Measurements from ENCODE around the gene LUZP2. TPM values are rescaled to one million over a fixed set of nuclear protein-coding genes. Genes with fewer than 3 reads are reported as not detected.

The LUZP2 gene
- total and polyA plus RNA-seq, 2 of the 8 experiments (the other 6 are each of a cell fraction or from before 2014, with no cell fraction given), result 0.79 to 1.5 TPM

DNA sequence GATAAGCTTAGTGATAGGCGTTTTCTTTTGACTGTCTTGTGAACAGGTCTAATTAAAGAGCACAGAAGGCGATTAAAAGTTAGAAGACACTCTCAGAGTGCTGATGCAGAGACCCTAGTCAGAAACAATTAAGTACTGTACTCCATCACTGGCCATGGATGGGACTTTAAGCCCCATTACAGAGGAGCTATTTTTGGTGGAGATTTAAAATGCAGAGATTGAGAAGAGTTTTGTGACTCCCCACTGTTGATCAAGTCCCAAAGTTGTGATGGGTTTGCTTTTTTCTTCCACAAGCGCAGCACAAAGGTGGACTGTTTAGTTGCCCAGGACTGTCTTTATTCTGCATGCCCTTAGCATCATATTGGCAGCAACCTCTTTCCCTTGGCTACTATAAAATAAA lies 978 bp downstream of the LUZP2 start:
- Histone ChIP-seq H4K91ac (replicated peaks; ENCODE audit: insufficient read length, low read length) (no peak overlapping the region), H3K14ac (ENCODE audit: insufficient read length) (no peak overlapping the region), H3K9me3 (ENCODE audit: insufficient read depth in 2 of 2, low read depth in 1 of 2, low read length in 1 of 2) (no peaks in the 10 kb centered on the region), H3K23me2 (ENCODE audit: low read depth, low read length) (peaks cover 9% of the 10 kb centered on the region), H3K18ac (ENCODE audit: extremely low read depth, low read length) (no peak overlapping the region), H3K79me1 (ENCODE audit: low read depth, low read length) (no peaks in the 10 kb centered on the region), H3K36me3 (ENCODE audit: control insufficient read depth in 2 of 4, insufficient read depth in 4 of 4, low read length in 3 of 4) (no peaks in the 10 kb centered on the region), H2BK20ac (ENCODE audit: low read length) (no peak overlapping the region), H2AK5ac (ENCODE audit: low read depth, low read length) (no peak overlapping the region), H3K27me3 (replicated peaks in 1 of 4; ENCODE audit: control insufficient read depth in 3 of 4, extremely low read depth in 1 of 4, insufficient read depth in 3 of 4, low read length in 3 of 4) (peaks cover 2 to 26% (median 16%) of the 10 kb centered on the region in 4 experiments), H2BK12ac (ENCODE audit: low read depth, low read length) (no peak overlapping the region), H3K79me2 (ENCODE audit: control insufficient read depth in 1 of 2, insufficient read depth in 2 of 2, low read length in 2 of 2) (no peaks in the 10 kb centered on the region), H3K4me1 (replicated peaks in 1 of 4; ENCODE audit: control insufficient read depth in 3 of 4, insufficient read depth in 4 of 4, low read length in 3 of 4) (no peaks in the 10 kb centered on the region; a peak in 1 of 7 replicates), H3K4ac (replicated peaks; ENCODE audit: insufficient read length, low read depth, low read length) (no peak overlapping the region), H4K8ac (ENCODE audit: extremely low read depth, insufficient read depth, low read length) (no peak overlapping the region), H4K20me1 (replicated peaks in 1 of 2; ENCODE audit: control insufficient read depth in 1 of 2, insufficient read depth in 2 of 2, low read length in 2 of 2) (no peaks in the 10 kb centered on the region), H3K4me3 (ENCODE audit: extremely low read depth in 1 of 4, insufficient read depth in 2 of 4, low read depth in 3 of 4, low read length in 4 of 4) (peak overlapping the region; percentile 67 to 74 (median 70); a peak in 6 of 8 replicates), H3K9ac (replicated peaks in 1 of 4; ENCODE audit: extremely low read depth in 1 of 4, low read depth in 3 of 4, low read length in 3 of 4) (peak overlapping the region in 1 of 4 experiments; percentile 47; a peak in 1 of 7 replicates), H2BK120ac (replicated peaks; ENCODE audit: low read depth, low read length) (no peak overlapping the region), H3K27ac (ENCODE audit: low read depth, low read length) (no peak overlapping the region), H3K23ac (ENCODE audit: insufficient read length) (no peak overlapping the region), H2BK15ac (ENCODE audit: low read length) (no peak overlapping the region), H2BK5ac (ENCODE audit: low read depth, low read length) (no peak overlapping the region), H3K56ac (replicated peaks; ENCODE audit: insufficient read length, low read depth, low read length) (no peak overlapping the region), H2AFZ (ENCODE audit: low read length) (peak overlapping the region; percentile 58; the same call in 1 of the 2 replicates), H3K4me2 (ENCODE audit: insufficient read depth in 1 of 2, low read depth in 2 of 2, low read length in 2 of 2) (peak overlapping the region; percentile 95 to 97), H4K5ac (ENCODE audit: insufficient read length, low read depth, low read length) (no peak overlapping the region)
- FAIRE-seq, result no peak
- ChIA-PET POLR2A (ENCODE audit: partially characterized antibody) (interaction anchor here (0.7 kb wide), 1 partner anchor 8 kb away, joined by 3 read pairs; no protein-coding TSS in a partner anchor), CTCF (ENCODE audit: partially characterized antibody) (interaction anchor here (0.7 to 1.6 kb wide), 6 partner anchors 9 to 793 kb away, joined by 3 to 9 read pairs (median 3); no protein-coding TSS in a partner anchor)
- no peak for DNase-seq (ENCODE audit: low read depth in 1 of 2, low spot score in 2 of 2)
- 75% methylated on average over 3 of the region's 3 CpGs; no CpG with 5 or more reads in 1 of the 2 experiments for WGBS, 2 experiments (ENCODE audit: extremely low coverage in 1 of 2, insufficient coverage in 1 of 2, insufficient read length in 1 of 2, insufficient replicate concordance in 2 of 2, low coverage in 1 of 2, low lambda C conversion rate in 2 of 2, missing lambda C conversion rate in 1 of 2)
- no peak for TF ChIP-seq NANOG (IDR thresholded peaks at IDR 0.05; ENCODE audit: insufficient read depth, low read depth, low read length, poor library complexity, severe bottlenecking)
- no peak for TF ChIP-seq EP300 (IDR thresholded peaks at IDR 0.05; ENCODE audit: borderline replicate concordance in 1 of 2, low read depth in 2 of 2, low read length in 2 of 2)
- TF ChIP-seq JUND (IDR thresholded peaks at IDR 0.05; ENCODE audit: low read length), result no peak
- no peak for TF ChIP-seq ZNF274 (IDR thresholded peaks at IDR 0.05; ENCODE audit: borderline replicate concordance, extremely low read depth, low read length)
- TF ChIP-seq, protein P1, sequence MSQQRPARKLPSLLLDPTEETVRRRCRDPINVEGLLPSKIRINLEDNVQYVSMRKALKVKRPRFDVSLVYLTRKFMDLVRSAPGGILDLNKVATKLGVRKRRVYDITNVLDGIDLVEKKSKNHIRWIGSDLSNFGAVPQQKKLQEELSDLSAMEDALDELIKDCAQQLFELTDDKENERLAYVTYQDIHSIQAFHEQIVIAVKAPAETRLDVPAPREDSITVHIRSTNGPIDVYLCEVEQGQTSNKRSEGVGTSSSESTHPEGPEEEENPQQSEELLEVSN (IDR thresholded peaks at IDR 0.05), result no peak
- TF ChIP-seq, protein P2, sequence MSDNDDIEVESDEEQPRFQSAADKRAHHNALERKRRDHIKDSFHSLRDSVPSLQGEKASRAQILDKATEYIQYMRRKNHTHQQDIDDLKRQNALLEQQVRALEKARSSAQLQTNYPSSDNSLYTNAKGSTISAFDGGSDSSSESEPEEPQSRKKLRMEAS (IDR thresholded peaks at IDR 0.05), result no peak
- no peak for TF ChIP-seq TBP (IDR thresholded peaks at IDR 0.05; ENCODE audit: low read depth, low read length)
- TF ChIP-seq HDAC2 (IDR thresholded peaks at IDR 0.05; ENCODE audit: borderline replicate concordance in 1 of 2, low read depth in 2 of 2, low read length in 2 of 2), result no peak
- TF ChIP-seq RBBP5 (IDR thresholded peaks at IDR 0.05; ENCODE audit: borderline replicate concordance, low read depth, low read length), result no peak
- TF ChIP-seq RXRA (IDR thresholded peaks at IDR 0.05; ENCODE audit: insufficient read depth, low read depth, low read length), result no peak
- TF ChIP-seq RAD21 (IDR thresholded peaks at IDR 0.05 in 1 of 2, conservative IDR thresholded peaks at IDR 0.05 in 1 of 2; ENCODE audit: low read depth in 2 of 2, low read length in 2 of 2), result no peak

All from H1 (cell line).